Measurements from ENCODE around the gene CLIP4.

DNA sequence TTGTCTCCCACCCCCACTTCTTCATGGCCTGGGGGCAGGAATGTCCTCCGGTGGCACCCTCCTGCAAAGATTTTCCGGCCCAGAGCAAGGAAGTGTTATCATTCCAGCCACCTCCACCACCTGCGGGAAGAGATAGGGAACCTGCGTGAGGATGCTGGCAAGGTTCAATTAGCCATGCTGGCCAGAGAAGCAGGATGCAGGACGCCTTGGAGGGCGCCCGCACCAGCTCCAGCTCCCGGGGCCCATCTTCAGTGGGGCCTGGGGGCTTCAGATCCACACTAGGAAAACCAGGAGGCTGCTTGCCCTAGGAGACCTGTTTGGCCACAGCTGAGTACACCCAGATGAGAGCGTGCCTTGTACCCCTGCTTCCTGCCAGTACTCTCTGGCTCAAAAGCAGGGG, 113.7 kb downstream of the CLIP4 start:
- TF ChIP-seq, protein P1, sequence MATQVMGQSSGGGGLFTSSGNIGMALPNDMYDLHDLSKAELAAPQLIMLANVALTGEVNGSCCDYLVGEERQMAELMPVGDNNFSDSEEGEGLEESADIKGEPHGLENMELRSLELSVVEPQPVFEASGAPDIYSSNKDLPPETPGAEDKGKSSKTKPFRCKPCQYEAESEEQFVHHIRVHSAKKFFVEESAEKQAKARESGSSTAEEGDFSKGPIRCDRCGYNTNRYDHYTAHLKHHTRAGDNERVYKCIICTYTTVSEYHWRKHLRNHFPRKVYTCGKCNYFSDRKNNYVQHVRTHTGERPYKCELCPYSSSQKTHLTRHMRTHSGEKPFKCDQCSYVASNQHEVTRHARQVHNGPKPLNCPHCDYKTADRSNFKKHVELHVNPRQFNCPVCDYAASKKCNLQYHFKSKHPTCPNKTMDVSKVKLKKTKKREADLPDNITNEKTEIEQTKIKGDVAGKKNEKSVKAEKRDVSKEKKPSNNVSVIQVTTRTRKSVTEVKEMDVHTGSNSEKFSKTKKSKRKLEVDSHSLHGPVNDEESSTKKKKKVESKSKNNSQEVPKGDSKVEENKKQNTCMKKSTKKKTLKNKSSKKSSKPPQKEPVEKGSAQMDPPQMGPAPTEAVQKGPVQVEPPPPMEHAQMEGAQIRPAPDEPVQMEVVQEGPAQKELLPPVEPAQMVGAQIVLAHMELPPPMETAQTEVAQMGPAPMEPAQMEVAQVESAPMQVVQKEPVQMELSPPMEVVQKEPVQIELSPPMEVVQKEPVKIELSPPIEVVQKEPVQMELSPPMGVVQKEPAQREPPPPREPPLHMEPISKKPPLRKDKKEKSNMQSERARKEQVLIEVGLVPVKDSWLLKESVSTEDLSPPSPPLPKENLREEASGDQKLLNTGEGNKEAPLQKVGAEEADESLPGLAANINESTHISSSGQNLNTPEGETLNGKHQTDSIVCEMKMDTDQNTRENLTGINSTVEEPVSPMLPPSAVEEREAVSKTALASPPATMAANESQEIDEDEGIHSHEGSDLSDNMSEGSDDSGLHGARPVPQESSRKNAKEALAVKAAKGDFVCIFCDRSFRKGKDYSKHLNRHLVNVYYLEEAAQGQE (IDR thresholded peaks at IDR 0.05; ENCODE audit: unreplicated experiment) = no peak
- TF ChIP-seq, protein P2, sequence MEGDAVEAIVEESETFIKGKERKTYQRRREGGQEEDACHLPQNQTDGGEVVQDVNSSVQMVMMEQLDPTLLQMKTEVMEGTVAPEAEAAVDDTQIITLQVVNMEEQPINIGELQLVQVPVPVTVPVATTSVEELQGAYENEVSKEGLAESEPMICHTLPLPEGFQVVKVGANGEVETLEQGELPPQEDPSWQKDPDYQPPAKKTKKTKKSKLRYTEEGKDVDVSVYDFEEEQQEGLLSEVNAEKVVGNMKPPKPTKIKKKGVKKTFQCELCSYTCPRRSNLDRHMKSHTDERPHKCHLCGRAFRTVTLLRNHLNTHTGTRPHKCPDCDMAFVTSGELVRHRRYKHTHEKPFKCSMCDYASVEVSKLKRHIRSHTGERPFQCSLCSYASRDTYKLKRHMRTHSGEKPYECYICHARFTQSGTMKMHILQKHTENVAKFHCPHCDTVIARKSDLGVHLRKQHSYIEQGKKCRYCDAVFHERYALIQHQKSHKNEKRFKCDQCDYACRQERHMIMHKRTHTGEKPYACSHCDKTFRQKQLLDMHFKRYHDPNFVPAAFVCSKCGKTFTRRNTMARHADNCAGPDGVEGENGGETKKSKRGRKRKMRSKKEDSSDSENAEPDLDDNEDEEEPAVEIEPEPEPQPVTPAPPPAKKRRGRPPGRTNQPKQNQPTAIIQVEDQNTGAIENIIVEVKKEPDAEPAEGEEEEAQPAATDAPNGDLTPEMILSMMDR (conservative IDR thresholded peaks at IDR 0.05; ENCODE audit: low read depth in 2 of 2) = no peak
